ENCODE data around the gene PADI2.

DNA sequence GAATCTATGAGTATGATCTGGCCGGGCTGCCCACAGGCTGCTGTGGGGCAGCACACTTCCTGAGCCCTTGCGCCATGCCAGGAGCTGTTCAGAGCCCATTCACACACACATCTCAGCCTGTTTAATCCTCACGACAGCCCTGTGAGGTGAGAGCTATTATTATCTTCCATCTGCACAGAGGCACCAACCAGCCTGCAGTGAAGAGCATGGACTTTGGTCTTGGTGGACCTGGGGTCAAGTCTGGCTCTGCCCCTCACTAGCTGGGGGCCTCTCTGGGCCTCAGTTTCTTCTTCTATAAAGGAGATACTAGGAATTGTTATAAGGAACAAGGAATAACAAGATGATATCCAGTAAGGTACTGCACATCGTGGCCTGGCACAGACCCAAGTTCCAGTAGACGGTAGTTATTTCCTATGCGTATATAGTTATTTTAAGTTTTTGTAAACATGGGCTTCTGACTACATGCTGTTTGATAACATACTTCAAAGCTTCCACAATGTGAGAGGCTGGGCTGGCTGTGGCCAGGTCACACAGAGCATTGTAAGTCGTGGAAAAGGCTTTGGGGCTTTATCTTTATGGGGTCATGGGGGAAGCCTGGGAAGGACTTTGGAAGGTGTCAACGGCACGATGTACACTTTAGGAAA is 3.4 kb upstream of the PADI2 start:
- TF ChIP-seq, protein P1, sequence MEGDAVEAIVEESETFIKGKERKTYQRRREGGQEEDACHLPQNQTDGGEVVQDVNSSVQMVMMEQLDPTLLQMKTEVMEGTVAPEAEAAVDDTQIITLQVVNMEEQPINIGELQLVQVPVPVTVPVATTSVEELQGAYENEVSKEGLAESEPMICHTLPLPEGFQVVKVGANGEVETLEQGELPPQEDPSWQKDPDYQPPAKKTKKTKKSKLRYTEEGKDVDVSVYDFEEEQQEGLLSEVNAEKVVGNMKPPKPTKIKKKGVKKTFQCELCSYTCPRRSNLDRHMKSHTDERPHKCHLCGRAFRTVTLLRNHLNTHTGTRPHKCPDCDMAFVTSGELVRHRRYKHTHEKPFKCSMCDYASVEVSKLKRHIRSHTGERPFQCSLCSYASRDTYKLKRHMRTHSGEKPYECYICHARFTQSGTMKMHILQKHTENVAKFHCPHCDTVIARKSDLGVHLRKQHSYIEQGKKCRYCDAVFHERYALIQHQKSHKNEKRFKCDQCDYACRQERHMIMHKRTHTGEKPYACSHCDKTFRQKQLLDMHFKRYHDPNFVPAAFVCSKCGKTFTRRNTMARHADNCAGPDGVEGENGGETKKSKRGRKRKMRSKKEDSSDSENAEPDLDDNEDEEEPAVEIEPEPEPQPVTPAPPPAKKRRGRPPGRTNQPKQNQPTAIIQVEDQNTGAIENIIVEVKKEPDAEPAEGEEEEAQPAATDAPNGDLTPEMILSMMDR (IDR thresholded peaks at IDR 0.05) = no peak
- no peak for TF ChIP-seq POLR2AphosphoS5 (IDR thresholded peaks at IDR 0.05)
